Endodermal cell (in vitro differentiated cells): ENCODE results near the gene DOCK9. TPM values are rescaled to one million over a fixed set of nuclear protein-coding genes. Genes with fewer than 3 reads are reported as not detected.

Experiments used
- DNase-seq: peaks from one replicate; pipeline ENCODE4 v3.0.0-alpha.2; 2017
- H3K27ac ChIP-seq: 2 replicates; pipeline ENCODE4 v1.5.1; 2013; ENCODE audit warnings: mild to moderate bottlenecking, low read depth, low read length, moderate library complexity
- H3K27me3 ChIP-seq: 2 replicates; pipeline ENCODE4 v1.6.1; 2013; ENCODE audit warnings: mild to moderate bottlenecking, low read length, moderate library complexity; ENCODE audit not compliant: insufficient read depth, control insufficient read depth, poor library complexity, severe bottlenecking
- H3K36me3 ChIP-seq: 2 replicates; pipeline ENCODE4 v1.7.0; 2013; ENCODE audit warnings: mild to moderate bottlenecking, low read length, moderate library complexity; ENCODE audit not compliant: control insufficient read depth, insufficient read depth
- H3K4me1 ChIP-seq: one replicate; pipeline ENCODE4 v1.7.0; 2013; ENCODE audit warnings: low read length; ENCODE audit not compliant: control insufficient read depth, insufficient read depth
- H3K4me3 ChIP-seq: 2 replicates; pipeline ENCODE4 v1.5.1; 2013; ENCODE audit warnings: mild to moderate bottlenecking, low read length, moderate library complexity
- H3K9ac ChIP-seq: 2 replicates; pipeline ENCODE4 v1.6.1; 2013; ENCODE audit warnings: mild to moderate bottlenecking, low read length, moderate library complexity; ENCODE audit not compliant: poor library complexity, severe bottlenecking; ENCODE audit errors: extremely low read depth
- H3K9me3 ChIP-seq: 2 replicates; pipeline ENCODE4 v1.6.1; 2013; ENCODE audit warnings: mild to moderate bottlenecking, low read length, moderate library complexity; ENCODE audit not compliant: control insufficient read depth
- H3K27ac Mint-ChIP-seq: 2 replicates; pipeline ENCODE4 v1.8.0; 2020; ENCODE audit warnings: mixed read lengths
- H3K27me3 Mint-ChIP-seq: 2 replicates; pipeline ENCODE4 v1.8.0; 2021; ENCODE audit warnings: mild to moderate bottlenecking, mixed read lengths; ENCODE audit not compliant: insufficient read depth
- H3K36me3 Mint-ChIP-seq: 2 replicates; pipeline ENCODE4 v1.8.0; 2020; ENCODE audit warnings: low read depth, mixed read lengths
- H3K4me1 Mint-ChIP-seq: 2 replicates; pipeline ENCODE4 v1.8.0; 2020; ENCODE audit warnings: mixed read lengths
- H3K4me3 Mint-ChIP-seq: 2 replicates; pipeline ENCODE4 v1.8.0; 2020; ENCODE audit warnings: mild to moderate bottlenecking, moderate library complexity, mixed read lengths
- H3K9me3 Mint-ChIP-seq: 2 replicates; pipeline ENCODE4 v1.8.0; 2020; ENCODE audit warnings: mild to moderate bottlenecking, mixed read lengths
- CTCF ChIP-seq: fragments of 200-600 bp; sonication (generic); conservative IDR thresholded peaks from 2 replicates; pipeline ENCODE4 v1.5.0; 2021; ENCODE audit warnings: antibody characterized with exemption, mild to moderate bottlenecking
- WGBS, 2 experiments: methylation state at CpG; one replicate each; pipeline versions ENCODE4 v1.1.5 to v1.1.7; 2013; ENCODE audit warnings: missing lambda C conversion rate in 2 of 2, mixed read lengths in 1 of 2; ENCODE audit not compliant: insufficient coverage in 1 of 2, insufficient read length in 1 of 2; 5-methylcytosine and 5-hydroxymethylcytosine counted together
- total RNA-seq, 2 donors: library from RNA; stranded (reverse); fragmentation: NEBNext Ultra II Directional in 1 of 2; extraction: Animal tissue kit (Norgen Biotek cat#: 25700) in 1 of 2; gene quantifications; 2 replicates in 1 of 2; 3 replicates in 1 of 2; pipeline ENCODE4 v1.2.1, GENCODE V29; 2021

DOCK9 gene
- total RNA-seq, 2 donors from 2014 or later = 15.6 to 22.5 TPM

- 17 to 71% methylated on average over 1 to 3 of the region's 3 CpGs for WGBS, 2 experiments
- Mint-ChIP-seq H3K4me1 (peaks cover 16% of the 10 kb centered on the region), H3K9me3 (no peaks in the 10 kb centered on the region), H3K4me3 (no peak overlapping the region), H3K27ac (no peak overlapping the region), H3K36me3 (peaks cover 4% of the 10 kb centered on the region), H3K27me3 (no peaks in the 10 kb centered on the region)
- Histone ChIP-seq H3K4me1 (no peaks in the 10 kb centered on the region), H3K27me3 (no peaks in the 10 kb centered on the region), H3K4me3 (no peak overlapping the region), H3K27ac (no peak overlapping the region), H3K9ac (no peak overlapping the region), H3K36me3 (no peaks in the 10 kb centered on the region), H3K9me3 (no peaks in the 10 kb centered on the region)
- no peak for DNase-seq
- no peak for TF ChIP-seq CTCF
These were observed 157.0 kb downstream of the DOCK9 start for GRCh38 chr13:98820744-98821371.

- Histone ChIP-seq H3K27ac (no peak overlapping the region), H3K9me3 (no peaks in the 10 kb centered on the region), H3K9ac (no peak overlapping the region), H3K36me3 (no peaks in the 10 kb centered on the region), H3K4me3 (no peak overlapping the region), H3K4me1 (no peaks in the 10 kb centered on the region), H3K27me3 (no peaks in the 10 kb centered on the region)
- no peak overlapping the region for H3K27ac Mint-ChIP-seq
- no peak for DNase-seq
- H3K27me3 Mint-ChIP-seq = no peaks in the 10 kb centered on the region
- H3K4me1 Mint-ChIP-seq = peaks cover 15% of the 10 kb centered on the region
- no peak for TF ChIP-seq CTCF
- no peaks in the 10 kb centered on the region for H3K9me3 Mint-ChIP-seq
- peaks cover 4% of the 10 kb centered on the region for H3K36me3 Mint-ChIP-seq
- WGBS, 2 experiments = 84 to 100% methylated on average over 1 to 3 of the region's 3 CpGs
- no peak overlapping the region for H3K4me3 Mint-ChIP-seq
These were observed 157.6 kb downstream of the DOCK9 start for GRCh38 chr13:98820300-98820699.

GRCh38 chr13:98819382-98820010, 158.4 kb downstream of the DOCK9 start:
- H3K4me3 ChIP-seq = no peak overlapping the region
- no peak overlapping the region for H3K27ac ChIP-seq
- no peak overlapping the region for H3K9ac ChIP-seq
- no peaks in the 10 kb centered on the region for H3K27me3 ChIP-seq
- no peaks in the 10 kb centered on the region for H3K9me3 Mint-ChIP-seq
- no peak for TF ChIP-seq CTCF
- no peaks in the 10 kb centered on the region for H3K27me3 Mint-ChIP-seq
- H3K27ac Mint-ChIP-seq = no peak overlapping the region
- H3K4me1 ChIP-seq = no peaks in the 10 kb centered on the region
- no peak overlapping the region for H3K4me3 Mint-ChIP-seq
- peaks cover 15% of the 10 kb centered on the region for H3K4me1 Mint-ChIP-seq
- 91 to 95% methylated on average over 5 to 6 of the region's 6 CpGs for WGBS, 2 experiments
- no peaks in the 10 kb centered on the region for H3K36me3 ChIP-seq
- no peaks in the 10 kb centered on the region for H3K9me3 ChIP-seq
- H3K36me3 Mint-ChIP-seq = peaks cover 4% of the 10 kb centered on the region
- no peak for DNase-seq
